Endothelial cell (in vitro differentiated cells): ENCODE results near the gene SMAD7. TPM values are rescaled to one million over a fixed set of nuclear protein-coding genes. Genes with fewer than 3 reads are reported as not detected.

Experiments
- DNase-seq: peaks from one replicate; pipeline ENCODE4 v3.0.0; 2021; ENCODE audit warnings: low spot score
- H3K27ac Mint-ChIP-seq: one replicate; pipeline ENCODE4 v1.8.0; 2021; ENCODE audit warnings: mixed read lengths, inconsistent platforms; ENCODE audit not compliant: unreplicated experiment
- H3K27me3 Mint-ChIP-seq: one replicate; pipeline ENCODE4 v1.8.0; 2021; ENCODE audit warnings: mild to moderate bottlenecking, moderate library complexity, mixed read lengths, inconsistent platforms; ENCODE audit not compliant: unreplicated experiment
- H3K36me3 Mint-ChIP-seq: one replicate; pipeline ENCODE4 v1.8.0; 2021; ENCODE audit warnings: mild to moderate bottlenecking, low read depth, mixed read lengths, inconsistent platforms; ENCODE audit not compliant: unreplicated experiment
- H3K4me1 Mint-ChIP-seq: one replicate; pipeline ENCODE4 v1.8.0; 2021; ENCODE audit warnings: mild to moderate bottlenecking, mixed read lengths, inconsistent platforms; ENCODE audit not compliant: unreplicated experiment
- H3K4me3 Mint-ChIP-seq: one replicate; pipeline ENCODE4 v1.8.0; 2021; ENCODE audit warnings: mild to moderate bottlenecking, mixed read lengths, inconsistent platforms; ENCODE audit not compliant: unreplicated experiment
- H3K9me3 Mint-ChIP-seq: one replicate; pipeline ENCODE4 v1.8.0; 2021; ENCODE audit warnings: mixed read lengths, inconsistent platforms; ENCODE audit not compliant: unreplicated experiment
- total RNA-seq: library from RNA; stranded (reverse); fragmentation: NEBNext Ultra II Directional; extraction: Animal tissue kit (Norgen Biotek cat#: 25700); gene quantifications from one replicate; pipeline ENCODE4 v1.2.1, GENCODE V29; 2021; ENCODE audit not compliant: unreplicated experiment
- TF ChIP-seq, protein P1 (sequence below): fragments of 200-600 bp; sonication (generic); IDR thresholded peaks from one replicate; pipeline ENCODE4 v1.5.0; 2021; ENCODE audit warnings: antibody characterized with exemption; ENCODE audit not compliant: unreplicated experiment

The SMAD7 gene
- total RNA-seq, 1 donor from 2014 or later: 30.1 TPM

GRCh38 chr18:48941672-48942071 lies 9.1 kb downstream of the SMAD7 start:
- Mint-ChIP-seq H3K27ac (peak overlapping the region; percentile 79), H3K9me3 (no peaks in the 10 kb centered on the region)

DNA sequence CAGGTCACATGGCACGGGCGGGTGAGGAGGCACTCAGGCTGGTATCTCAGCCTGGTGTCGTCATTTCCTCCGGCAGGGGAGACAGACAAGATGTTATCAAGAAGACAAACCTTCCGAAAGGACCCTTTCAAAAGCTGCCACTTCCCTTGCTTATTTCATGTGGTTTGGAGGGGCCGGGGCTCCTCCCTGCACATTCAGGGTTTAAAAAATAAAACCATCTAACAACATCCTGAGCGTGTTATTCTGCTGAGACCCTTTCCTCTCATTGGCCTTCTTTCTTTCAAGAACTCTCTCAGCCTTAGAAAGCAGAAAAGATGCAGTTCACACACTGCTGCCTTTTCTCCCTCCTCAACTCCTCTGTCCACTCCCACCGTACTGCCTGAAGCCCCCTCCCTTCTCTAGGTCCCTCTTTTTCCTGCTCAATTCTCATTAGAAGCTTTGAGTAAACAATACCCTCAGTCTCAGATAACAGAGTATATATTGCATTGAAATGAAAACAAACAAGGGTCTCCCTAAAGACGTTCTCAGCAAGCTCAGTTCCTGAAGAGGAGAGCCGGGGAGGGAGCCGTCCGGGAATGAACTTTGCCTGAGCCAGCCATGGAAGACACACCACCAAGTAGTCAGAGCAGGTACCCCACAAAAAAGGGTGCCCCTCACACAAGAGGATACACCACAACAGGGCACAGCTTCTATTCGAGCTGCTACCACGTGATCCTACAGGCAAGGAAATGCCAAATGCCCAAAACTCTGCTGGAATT lies 9.7 kb downstream of the SMAD7 start:
- DNase-seq: peak; percentile 30
- peak overlapping the region; percentile 79 for H3K27ac Mint-ChIP-seq
- peaks cover 7% of the 10 kb centered on the region for H3K27me3 Mint-ChIP-seq
- peaks cover 78% of the 10 kb centered on the region for H3K4me1 Mint-ChIP-seq
- H3K9me3 Mint-ChIP-seq: no peaks in the 10 kb centered on the region
- peak overlapping the region; percentile 9 for H3K4me3 Mint-ChIP-seq
- peaks cover 23% of the 10 kb centered on the region for H3K36me3 Mint-ChIP-seq
- TF ChIP-seq, protein P1, sequence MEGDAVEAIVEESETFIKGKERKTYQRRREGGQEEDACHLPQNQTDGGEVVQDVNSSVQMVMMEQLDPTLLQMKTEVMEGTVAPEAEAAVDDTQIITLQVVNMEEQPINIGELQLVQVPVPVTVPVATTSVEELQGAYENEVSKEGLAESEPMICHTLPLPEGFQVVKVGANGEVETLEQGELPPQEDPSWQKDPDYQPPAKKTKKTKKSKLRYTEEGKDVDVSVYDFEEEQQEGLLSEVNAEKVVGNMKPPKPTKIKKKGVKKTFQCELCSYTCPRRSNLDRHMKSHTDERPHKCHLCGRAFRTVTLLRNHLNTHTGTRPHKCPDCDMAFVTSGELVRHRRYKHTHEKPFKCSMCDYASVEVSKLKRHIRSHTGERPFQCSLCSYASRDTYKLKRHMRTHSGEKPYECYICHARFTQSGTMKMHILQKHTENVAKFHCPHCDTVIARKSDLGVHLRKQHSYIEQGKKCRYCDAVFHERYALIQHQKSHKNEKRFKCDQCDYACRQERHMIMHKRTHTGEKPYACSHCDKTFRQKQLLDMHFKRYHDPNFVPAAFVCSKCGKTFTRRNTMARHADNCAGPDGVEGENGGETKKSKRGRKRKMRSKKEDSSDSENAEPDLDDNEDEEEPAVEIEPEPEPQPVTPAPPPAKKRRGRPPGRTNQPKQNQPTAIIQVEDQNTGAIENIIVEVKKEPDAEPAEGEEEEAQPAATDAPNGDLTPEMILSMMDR: no peak

More at GRCh38 chr18:48941672-48942071, 9.1 kb downstream of the SMAD7 start:
- H3K36me3 Mint-ChIP-seq: peaks cover 23% of the 10 kb centered on the region
- peak overlapping the region; percentile 59 for H3K4me3 Mint-ChIP-seq
- peaks cover 77% of the 10 kb centered on the region for H3K4me1 Mint-ChIP-seq
- TF ChIP-seq, protein P1: no peak
- peaks cover 7% of the 10 kb centered on the region for H3K27me3 Mint-ChIP-seq
- no peak for DNase-seq

- Mint-ChIP-seq H3K27ac (peak overlapping the region; percentile 85), H3K9me3 (no peaks in the 10 kb centered on the region), H3K36me3 (peaks cover 29% of the 10 kb centered on the region), H3K4me3 (peak overlapping the region; percentile 71), H3K27me3 (peaks cover 7% of the 10 kb centered on the region), H3K4me1 (peaks cover 84% of the 10 kb centered on the region)
- DNase-seq: no peak
- TF ChIP-seq, protein P1: no peak
Observed at GRCh38 chr18:48939205-48940097, 11.3 kb downstream of the SMAD7 start.

DNA sequence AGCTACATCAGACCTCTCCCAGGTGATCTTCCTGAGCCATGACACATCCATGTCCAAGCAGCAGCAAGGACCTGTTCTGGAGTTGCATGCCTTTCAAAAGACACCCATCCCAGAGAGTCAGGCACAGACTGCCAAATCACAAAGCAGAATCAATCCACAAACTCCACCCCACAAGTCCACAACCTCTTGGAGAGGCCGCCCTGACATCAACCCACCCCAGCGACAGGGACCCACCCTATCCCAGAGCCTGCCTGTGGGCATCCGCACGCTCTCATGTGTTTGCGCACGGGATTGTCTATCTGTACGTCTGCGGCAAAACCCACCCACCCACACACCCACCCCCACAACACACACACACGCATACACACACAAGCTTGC lies 11.9 kb downstream of the SMAD7 start:
- Mint-ChIP-seq H3K27ac (no peak overlapping the region), H3K4me1 (peaks cover 84% of the 10 kb centered on the region), H3K9me3 (no peaks in the 10 kb centered on the region), H3K4me3 (no peak overlapping the region), H3K27me3 (peaks cover 6% of the 10 kb centered on the region), H3K36me3 (peaks cover 25% of the 10 kb centered on the region)
- TF ChIP-seq, protein P1: no peak
- no peak for DNase-seq
